Testis (tissue), 3 donors: ENCODE measurements around the gene CCDC117. TPM values are rescaled to one million over a fixed set of nuclear protein-coding genes. Genes with fewer than 3 reads are reported as not detected.
"Not testable (repeated sequence)": the region's sequence is repeated elsewhere in the genome, so short reads cannot be mapped to it uniquely, and the experiment has no call there.

Experiments
- DNase-seq: peaks from one replicate; pipeline ENCODE4 v3.0.0-alpha.2; 2019
- H3K27ac ChIP-seq, 2 donors: fragments of 200-600 bp; sonication (generic); one replicate each; pipeline ENCODE4 v1.5.1; 2019
- H3K27me3 ChIP-seq: fragments of 200-600 bp; sonication (generic); one replicate; pipeline ENCODE4 v1.5.1; 2019
- H3K36me3 ChIP-seq: fragments of 200-600 bp; sonication (generic); one replicate; pipeline ENCODE4 v1.5.1; 2017; ENCODE audit warnings: low read depth; ENCODE audit errors: missing control alignments
- H3K4me1 ChIP-seq: fragments of 200-600 bp; sonication (generic); one replicate; pipeline ENCODE4 v1.5.1; 2019
- H3K4me3 ChIP-seq, 2 donors: fragments of 200-600 bp; sonication (generic); one replicate each; pipeline ENCODE4 v1.5.1; 2017 to 2019
- H3K9me3 ChIP-seq: fragments of 200-600 bp; sonication (generic); one replicate; pipeline ENCODE4 v1.5.1; 2017
- POLR2A ChIP-seq: fragments of 450-650 bp; IDR thresholded peaks from one replicate; pipeline ENCODE4 v1.6.1; 2017; ENCODE audit warnings: antibody characterized with exemption, mild to moderate bottlenecking, moderate library complexity
- WGBS, 2 donors: methylation state at CpG; one replicate each; pipeline ENCODE4 v1.1.5; 2018; 5-methylcytosine and 5-hydroxymethylcytosine counted together
- intact Hi-C: fragments of 100-400 bp; cut with DNase I; formaldehyde crosslinking; loops from one replicate; pipeline ENCODE4 v1.15.1; 2023; ENCODE audit warnings: low total_unique reads
- polyA plus RNA-seq: library from polyadenylated mRNA; stranded (reverse); fragments of 350-450 nt; fragmentation: Illumina TruSeq; extraction: RNeasy Lipid Tissue Mini Kit (QIAGEN cat#74804); gene quantifications from one replicate; pipeline ENCODE4 v1.2.3, GENCODE V29; 2014; ENCODE audit warnings: low read depth, low replicate concordance; ENCODE audit not compliant: insufficient read depth
- total RNA-seq, 2 donors: library from RNA; depleted of rRNA; stranded (reverse); fragments of >200 nt; gene quantifications; one replicate each; pipeline ENCODE4 v1.2.3, GENCODE V29; 2016
- TF ChIP-seq, protein P1 (sequence below), 3 experiments: fragments of 450-650 bp in 2 of 3; fragments of 200-600 bp in 1 of 3; sonication (generic) in 1 of 3; IDR thresholded peaks; one replicate each; pipeline ENCODE4 v1.5.1; 2016 to 2019; ENCODE audit warnings: antibody characterized with exemption in 3 of 3, mild to moderate bottlenecking in 2 of 3, moderate library complexity in 1 of 3

CCDC117 gene
- total and polyA plus RNA-seq, 3 donors from 2014 or later = 68.6 to 83.0 (median 76.1) TPM

GRCh38 chr22:28734393-28734792, 38.1 kb upstream of the CCDC117 start:
- no peaks in the 10 kb centered on the region for H3K27me3 ChIP-seq
- no peaks in the 10 kb centered on the region for H3K4me1 ChIP-seq
- H3K27ac ChIP-seq = no peak overlapping the region
- DNase-seq = no peak
- intact Hi-C loops = no loop called here
- 93 to 97% methylated on average over 6 of the region's 6 CpGs for WGBS, 2 donors
- TF ChIP-seq, protein P1, sequence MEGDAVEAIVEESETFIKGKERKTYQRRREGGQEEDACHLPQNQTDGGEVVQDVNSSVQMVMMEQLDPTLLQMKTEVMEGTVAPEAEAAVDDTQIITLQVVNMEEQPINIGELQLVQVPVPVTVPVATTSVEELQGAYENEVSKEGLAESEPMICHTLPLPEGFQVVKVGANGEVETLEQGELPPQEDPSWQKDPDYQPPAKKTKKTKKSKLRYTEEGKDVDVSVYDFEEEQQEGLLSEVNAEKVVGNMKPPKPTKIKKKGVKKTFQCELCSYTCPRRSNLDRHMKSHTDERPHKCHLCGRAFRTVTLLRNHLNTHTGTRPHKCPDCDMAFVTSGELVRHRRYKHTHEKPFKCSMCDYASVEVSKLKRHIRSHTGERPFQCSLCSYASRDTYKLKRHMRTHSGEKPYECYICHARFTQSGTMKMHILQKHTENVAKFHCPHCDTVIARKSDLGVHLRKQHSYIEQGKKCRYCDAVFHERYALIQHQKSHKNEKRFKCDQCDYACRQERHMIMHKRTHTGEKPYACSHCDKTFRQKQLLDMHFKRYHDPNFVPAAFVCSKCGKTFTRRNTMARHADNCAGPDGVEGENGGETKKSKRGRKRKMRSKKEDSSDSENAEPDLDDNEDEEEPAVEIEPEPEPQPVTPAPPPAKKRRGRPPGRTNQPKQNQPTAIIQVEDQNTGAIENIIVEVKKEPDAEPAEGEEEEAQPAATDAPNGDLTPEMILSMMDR (IDR thresholded peaks at IDR 0.05) = no peak
- no peak for TF ChIP-seq POLR2A
- no peaks in the 10 kb centered on the region for H3K36me3 ChIP-seq
- H3K4me3 ChIP-seq = no peak overlapping the region
- H3K9me3 ChIP-seq = no peaks in the 10 kb centered on the region

GRCh38 chr22:28736301-28737155, 36.0 kb upstream of the CCDC117 start:
- no peaks in the 10 kb centered on the region for H3K27me3 ChIP-seq
- 79 to 90% methylated on average over 7 of the region's 7 CpGs for WGBS, 2 donors
- intact Hi-C loops = no loop called here
- no peak for TF ChIP-seq POLR2A
- TF ChIP-seq, protein P1 (IDR thresholded peaks at IDR 0.05) = no peak
- H3K9me3 ChIP-seq = no peaks in the 10 kb centered on the region
- H3K4me3 ChIP-seq = no peak overlapping the region
- H3K36me3 ChIP-seq = no peaks in the 10 kb centered on the region
- H3K27ac ChIP-seq = no peak overlapping the region
- DNase-seq = no peak
- H3K4me1 ChIP-seq = no peaks in the 10 kb centered on the region

DNA sequence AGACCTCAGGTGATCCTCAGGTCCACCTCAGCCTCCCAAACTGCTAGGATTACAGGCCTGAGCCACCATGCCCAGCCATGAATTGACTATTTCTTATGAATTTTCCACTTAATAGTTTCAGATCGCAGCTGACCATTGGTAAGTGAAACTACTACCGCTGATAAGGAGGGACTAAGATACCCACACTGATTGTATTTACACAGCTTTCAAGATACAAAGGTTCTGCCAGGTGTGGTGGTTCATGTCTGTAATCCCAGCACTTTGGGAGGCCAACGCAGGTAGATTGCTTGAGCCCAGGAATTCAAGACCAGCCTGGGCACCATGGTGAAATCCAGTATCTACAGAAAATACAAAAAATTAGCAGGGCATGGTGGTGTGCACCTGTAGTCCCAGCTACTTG, 34.8 kb upstream of the CCDC117 start:
- Histone ChIP-seq H3K36me3 (no peaks in the 10 kb centered on the region), H3K27me3 (no peaks in the 10 kb centered on the region), H3K4me1 (peaks cover under 1% of the 10 kb centered on the region), H3K4me3 (no peak overlapping the region), H3K9me3 (no peaks in the 10 kb centered on the region), H3K27ac (no peak overlapping the region)
- intact Hi-C loops = no loop called here
- 96 to 99% methylated on average over 3 of the region's 3 CpGs for WGBS, 2 donors
- no peak for DNase-seq
- TF ChIP-seq, protein P1 (IDR thresholded peaks at IDR 0.05) = no peak
- TF ChIP-seq POLR2A = no peak

DNA sequence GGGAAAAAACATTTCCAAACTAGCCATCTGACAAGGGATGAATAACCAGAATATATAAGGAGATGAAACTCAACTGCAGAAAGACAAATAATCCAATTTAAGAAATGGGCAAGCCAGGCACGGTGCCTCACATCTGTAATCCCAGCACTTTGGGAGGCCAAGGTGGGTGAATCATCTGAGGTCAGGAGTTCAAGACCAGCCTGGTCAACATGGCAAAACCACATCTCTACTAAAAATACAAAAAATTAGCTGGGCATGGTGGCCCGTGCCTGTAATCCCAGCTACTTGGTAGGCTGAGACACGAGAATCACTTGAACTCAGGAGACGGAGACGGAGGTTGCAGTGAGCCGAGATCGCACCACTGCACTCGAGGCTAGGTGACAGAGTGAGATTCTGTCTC, 33.6 kb upstream of the CCDC117 start:
- 91 to 94% methylated on average over 8 of the region's 8 CpGs for WGBS, 2 donors
- H3K27me3 ChIP-seq, H3K9me3 ChIP-seq, H3K4me1 ChIP-seq, H3K4me3 ChIP-seq, DNase-seq, intact Hi-C loops, H3K36me3 ChIP-seq, H3K27ac ChIP-seq: not testable (repeated sequence)

- no peak for DNase-seq
- Histone ChIP-seq H3K9me3 (no peaks in the 10 kb centered on the region), H3K27ac (peak overlapping the region in 1 of 2 donors; percentile 99), H3K4me1 (peaks cover 5% of the 10 kb centered on the region), H3K36me3 (no peaks in the 10 kb centered on the region), H3K4me3 (peak overlapping the region; percentile 91 to 100), H3K27me3 (no peaks in the 10 kb centered on the region)
- WGBS, 2 donors = 7 to 9% methylated on average over 12 to 18 of the region's 18 CpGs
- intact Hi-C loops = no loop called here
- TF ChIP-seq POLR2A = no peak
- TF ChIP-seq, protein P1 (IDR thresholded peaks at IDR 0.05) = no peak
Observed at GRCh38 chr22:28741200-28741784, 31.2 kb upstream of the CCDC117 start.
